ENCODE results near the gene UNKL.
"Not testable (repeated sequence)": the region's sequence is repeated elsewhere in the genome, so short reads cannot be mapped to it uniquely, and the experiment has no call there.

Gene UNKL

GRCh38 chr16:1333854-1334700 is 80.4 kb downstream of the UNKL start:
- DNase-seq, result no peak

GRCh38 chr16:1333149-1333812 is 81.2 kb downstream of the UNKL start, which contains the start of gene BAIAP3:
Gene BAIAP3 (plus strand): TSS chr16:1333645. CDS start chr16:1338550, 4,905 bp downstream.
- no peak for DNase-seq

GRCh38 chr16:1332618-1333148 is 81.8 kb downstream of the UNKL start:
- no peak for DNase-seq

GRCh38 chr16:1331712-1332617 is 82.5 kb downstream of the UNKL start:
- DNase-seq, result no peak

GRCh38 chr16:1330931-1331711 is 83.4 kb downstream of the UNKL start:
- DNase-seq, result no peak

GRCh38 chr16:1330260-1330914 is 84.1 kb downstream of the UNKL start:
- DNase-seq, result no peak

GRCh38 chr16:1328961-1329360 is 85.5 kb downstream of the UNKL start:
- DNase-seq, result not testable (repeated sequence)

GRCh38 chr16:1328136-1328535 is 86.4 kb downstream of the UNKL start:
- not testable (repeated sequence) for DNase-seq

GRCh38 chr16:1327619-1327947 is 86.9 kb downstream of the UNKL start:
- DNase-seq, result no peak

- DNase-seq, result no peak
Measured at GRCh38 chr16:1326946-1327618, 87.4 kb downstream of the UNKL start.

- no peak for DNase-seq
Measured at GRCh38 chr16:1326391-1326790, 88.1 kb downstream of the UNKL start.

GRCh38 chr16:1325673-1326371 is 88.7 kb downstream of the UNKL start:
- DNase-seq, result no peak

- no peak for DNase-seq
Measured at GRCh38 chr16:1325261-1325660, 89.2 kb downstream of the UNKL start.

- no peak for DNase-seq
Measured at GRCh38 chr16:1324286-1324826, 90.1 kb downstream of the UNKL start.

GRCh38 chr16:1323296-1324239 is 90.9 kb downstream of the UNKL start:
- no peak for DNase-seq

- no peak for DNase-seq
Measured at GRCh38 chr16:1322407-1322806, 92.1 kb downstream of the UNKL start.

GRCh38 chr16:1320658-1321240 is 93.8 kb downstream of the UNKL start:
- no peak for DNase-seq

- DNase-seq, result no peak
Measured at GRCh38 chr16:1320097-1320496, 94.4 kb downstream of the UNKL start.

- no peak for DNase-seq
Measured at GRCh38 chr16:1319041-1319440, 95.5 kb downstream of the UNKL start.
